HG03342 (cell line): ENCODE results near the gene ANO7.
"Not testable (repeated sequence)": the region's sequence is repeated elsewhere in the genome, so short reads cannot be mapped to it uniquely, and the experiment has no call there.

ENCODE experiments used
- ATAC-seq: cut with Tn5 transposase; IDR thresholded peaks from one replicate; pipeline ENCODE4 v1.9.1; 2021; ENCODE audit warnings: mild to moderate bottlenecking, moderate library complexity; ENCODE audit not compliant: unreplicated experiment

ANO7 gene

GRCh38 chr2:241189856-241190201, 1.4 kb downstream of the ANO7 start:
- no peak for ATAC-seq

- ATAC-seq = no peak
Observed at GRCh38 chr2:241190291-241190981, 2.0 kb downstream of the ANO7 start.

GRCh38 chr2:241191081-241191480, 2.6 kb downstream of the ANO7 start:
- ATAC-seq = no peak

- ATAC-seq = no peak
Observed at GRCh38 chr2:241193271-241193670, 4.8 kb downstream of the ANO7 start.

GRCh38 chr2:241194811-241195210, 6.3 kb downstream of the ANO7 start:
- ATAC-seq = no peak

GRCh38 chr2:241195506-241196130, 7.1 kb downstream of the ANO7 start:
- ATAC-seq = no peak

- not testable (repeated sequence) for ATAC-seq
Observed at GRCh38 chr2:241197246-241197645, 8.8 kb downstream of the ANO7 start.

- ATAC-seq = no peak
Observed at GRCh38 chr2:241197947-241198346, 9.5 kb downstream of the ANO7 start.

GRCh38 chr2:241198381-241199279, 10.2 kb downstream of the ANO7 start:
- no peak for ATAC-seq

- ATAC-seq = no peak
Observed at GRCh38 chr2:241199286-241199685, 10.8 kb downstream of the ANO7 start.

- no peak for ATAC-seq
Observed at GRCh38 chr2:241199897-241200821, 11.7 kb downstream of the ANO7 start.

GRCh38 chr2:241200822-241201395, 12.4 kb downstream of the ANO7 start:
- no peak for ATAC-seq

GRCh38 chr2:241201445-241202267, 13.2 kb downstream of the ANO7 start:
- no peak for ATAC-seq

GRCh38 chr2:241202268-241202585, 13.8 kb downstream of the ANO7 start:
- no peak for ATAC-seq

- ATAC-seq = no peak
Observed at GRCh38 chr2:241202681-241203080, 14.2 kb downstream of the ANO7 start.

GRCh38 chr2:241203218-241204009, 14.9 kb downstream of the ANO7 start:
- ATAC-seq = no peak

- no peak for ATAC-seq
Observed at GRCh38 chr2:241204010-241204384, 15.5 kb downstream of the ANO7 start.

- ATAC-seq = no peak
Observed at GRCh38 chr2:241204490-241204889, 16.0 kb downstream of the ANO7 start.

GRCh38 chr2:241205086-241205485, 16.6 kb downstream of the ANO7 start:
- ATAC-seq = no peak
